H9 (cell line): ENCODE data around the gene WASHC2A. TPM values are rescaled to one million over a fixed set of nuclear protein-coding genes. Genes with fewer than 3 reads are reported as not detected.

Source experiments
- DNase-seq: peaks from one replicate; pipeline ENCODE4 v3.0.0-alpha.2; 2017
- H2AFZ ChIP-seq: one replicate; pipeline ENCODE4 v1.6.1; 2013; ENCODE audit warnings: mild to moderate bottlenecking, low read length, control low read depth, moderate library complexity
- H2AK5ac ChIP-seq: 2 replicates; pipeline ENCODE4 v1.6.1; 2013; ENCODE audit warnings: low read length, control low read depth, mixed read lengths; ENCODE audit not compliant: insufficient read length
- H2BK120ac ChIP-seq: one replicate; pipeline ENCODE4 v1.6.1; 2013; ENCODE audit warnings: low read depth, mild to moderate bottlenecking, low read length, control low read depth, inconsistent platforms; ENCODE audit not compliant: poor library complexity, severe bottlenecking
- H2BK12ac ChIP-seq: 2 replicates; pipeline ENCODE4 v1.6.1; 2013; ENCODE audit warnings: low read length, control low read depth, mixed read lengths, low read depth; ENCODE audit not compliant: insufficient read length
- H2BK15ac ChIP-seq: 2 replicates; pipeline ENCODE4 v1.6.1; 2013; ENCODE audit warnings: low read depth, low read length, control low read depth
- H2BK20ac ChIP-seq: one replicate; pipeline ENCODE4 v1.6.1; 2013; ENCODE audit warnings: low read depth, mild to moderate bottlenecking, low read length, control low read depth, inconsistent platforms; ENCODE audit not compliant: poor library complexity, severe bottlenecking
- H2BK5ac ChIP-seq: 2 replicates; pipeline ENCODE4 v1.6.1; 2013; ENCODE audit warnings: low read length, control low read depth, mixed read lengths; ENCODE audit not compliant: insufficient read length
- H3K14ac ChIP-seq: 2 replicates; pipeline ENCODE4 v1.6.1; 2013; ENCODE audit warnings: low read length, control low read depth; ENCODE audit not compliant: insufficient read depth
- H3K18ac ChIP-seq: 2 replicates; pipeline ENCODE4 v1.6.1; 2013; ENCODE audit warnings: low read depth, mild to moderate bottlenecking, mixed read lengths, low read length, control low read depth; ENCODE audit not compliant: insufficient read length
- H3K23ac ChIP-seq: 2 replicates; pipeline ENCODE4 v1.6.1; 2013; ENCODE audit warnings: low read length, control low read depth, mixed read lengths, low read depth; ENCODE audit not compliant: insufficient read length
- H3K23me2 ChIP-seq: 2 replicates; pipeline ENCODE4 v1.6.1; 2013; ENCODE audit warnings: low read depth, mild to moderate bottlenecking, mixed read lengths, low read length, control low read depth; ENCODE audit not compliant: insufficient read length, poor library complexity, severe bottlenecking
- H3K27ac ChIP-seq: 2 replicates; pipeline ENCODE4 v1.5.1; 2013; ENCODE audit warnings: low read length, control low read depth, mixed read lengths, low read depth; ENCODE audit not compliant: insufficient read length
- H3K27me3 ChIP-seq: 2 replicates; pipeline ENCODE4 v1.6.1; 2013; ENCODE audit warnings: low read length, control low read depth, inconsistent platforms; ENCODE audit not compliant: insufficient read depth
- H3K4ac ChIP-seq: 2 replicates; pipeline ENCODE4 v1.6.1; 2013; ENCODE audit warnings: low read depth, mild to moderate bottlenecking, control low read depth, inconsistent platforms, low read length, moderate library complexity
- H3K4me1 ChIP-seq: 2 replicates; pipeline ENCODE4 v1.6.1; 2013; ENCODE audit warnings: low read length, control low read depth, inconsistent platforms; ENCODE audit not compliant: insufficient read depth
- H3K4me2 ChIP-seq: 2 replicates; pipeline ENCODE4 v1.6.1; 2013; ENCODE audit warnings: low read length, control low read depth, mixed read lengths; ENCODE audit not compliant: insufficient read length, insufficient read depth
- H3K56ac ChIP-seq: 2 replicates; pipeline ENCODE4 v1.6.1; 2013; ENCODE audit warnings: low read depth, mild to moderate bottlenecking, mixed read lengths, low read length, control low read depth; ENCODE audit not compliant: insufficient read length
- H3K79me1 ChIP-seq: 2 replicates; pipeline ENCODE4 v1.6.1; 2013; ENCODE audit warnings: low read depth, mild to moderate bottlenecking, moderate library complexity, low read length, control low read depth, inconsistent platforms; ENCODE audit not compliant: insufficient read depth, poor library complexity, severe bottlenecking
- H3K79me2 ChIP-seq: 2 replicates; pipeline ENCODE4 v1.6.1; 2013; ENCODE audit warnings: low read length, control low read depth, inconsistent platforms; ENCODE audit not compliant: insufficient read depth
- H3K9ac ChIP-seq: 2 replicates; pipeline ENCODE4 v1.6.1; 2013; ENCODE audit warnings: low read length, control low read depth, mixed read lengths; ENCODE audit not compliant: insufficient read length; ENCODE audit errors: extremely low read depth
- H3K9me3 ChIP-seq: one replicate; pipeline ENCODE4 v1.6.1; 2013; ENCODE audit warnings: low read depth, low read length, inconsistent platforms; ENCODE audit not compliant: control insufficient read depth
- H3T11ph ChIP-seq: one replicate; pipeline ENCODE4 v1.6.1; 2013; ENCODE audit warnings: mild to moderate bottlenecking, low read length, control low read depth, inconsistent platforms
- H4K20me1 ChIP-seq: one replicate; pipeline ENCODE4 v1.6.1; 2013; ENCODE audit not compliant: control insufficient read depth, insufficient read length, insufficient read depth
- H4K5ac ChIP-seq: 2 replicates; pipeline ENCODE4 v1.6.1; 2013; ENCODE audit warnings: low read depth, mild to moderate bottlenecking, mixed read lengths, low read length, control low read depth; ENCODE audit not compliant: insufficient read length
- H4K8ac ChIP-seq: replicated peaks from 2 replicates; pipeline ENCODE4 v1.6.1; 2013; ENCODE audit warnings: low read length, control low read depth, mixed read lengths, low read depth; ENCODE audit not compliant: insufficient read length
- H4K91ac ChIP-seq: 2 replicates; pipeline ENCODE4 v1.6.1; 2013; ENCODE audit warnings: low read depth, mild to moderate bottlenecking, moderate library complexity, mixed read lengths, low read length, control low read depth; ENCODE audit not compliant: insufficient read length
- H3K27ac Mint-ChIP-seq, 3 experiments: 2 replicates in 2 of 3; 3 replicates in 1 of 3; pipeline ENCODE4 v1.8.0; 2020 to 2021; ENCODE audit warnings: mixed read lengths in 3 of 3, mild to moderate bottlenecking in 1 of 3, moderate library complexity in 1 of 3
- H3K27me3 Mint-ChIP-seq: 2 replicates; pipeline ENCODE4 v1.8.0; 2021; ENCODE audit warnings: low read depth, mild to moderate bottlenecking, moderate library complexity, mixed read lengths
- H3K36me3 Mint-ChIP-seq, 3 experiments: 2 replicates in 2 of 3; 3 replicates in 1 of 3; pipeline ENCODE4 v1.8.0; 2020 to 2021; ENCODE audit warnings: low read depth in 3 of 3, mixed read lengths in 3 of 3; ENCODE audit not compliant: insufficient read depth in 1 of 3
- H3K4me1 Mint-ChIP-seq, 2 experiments: 2 replicates each; pipeline ENCODE4 v1.8.0; 2020; ENCODE audit warnings: mixed read lengths in 2 of 2
- H3K4me3 Mint-ChIP-seq, 2 experiments: 2 replicates in 1 of 2; 3 replicates in 1 of 2; pipeline ENCODE4 v1.8.0; 2020 to 2021; ENCODE audit warnings: mild to moderate bottlenecking in 2 of 2, mixed read lengths in 2 of 2, moderate library complexity in 1 of 2
- H3K9me3 Mint-ChIP-seq, 2 experiments: 2 replicates in 1 of 2; 3 replicates in 1 of 2; pipeline ENCODE4 v1.8.0; 2020; ENCODE audit warnings: mild to moderate bottlenecking in 2 of 2, mixed read lengths in 2 of 2, moderate library complexity in 1 of 2
- WGBS: extraction: QIAGEN DNeasy Blood & Tissue Kit; methylation state at CpG from one replicate; pipeline ENCODE4 v1.1.7; 2013; ENCODE audit warnings: missing lambda C conversion rate, low lambda C conversion rate, mixed read lengths; ENCODE audit not compliant: insufficient read length; ENCODE audit errors: extremely low coverage; 5-methylcytosine and 5-hydroxymethylcytosine counted together
- total RNA-seq: library from RNA; stranded (reverse); gene quantifications from 2 replicates; pipeline ENCODE4 v1.2.1, GENCODE V29; 2021
- TF ChIP-seq, protein P1 (sequence below): fragments of 200-600 bp; sonication (generic); conservative IDR thresholded peaks from 3 replicates; pipeline ENCODE4 v1.8.0; 2021; ENCODE audit warnings: antibody characterized with exemption, mild to moderate bottlenecking

Gene WASHC2A
- total RNA-seq, 1 experiment from 2014 or later: 32.1 TPM

DNA sequence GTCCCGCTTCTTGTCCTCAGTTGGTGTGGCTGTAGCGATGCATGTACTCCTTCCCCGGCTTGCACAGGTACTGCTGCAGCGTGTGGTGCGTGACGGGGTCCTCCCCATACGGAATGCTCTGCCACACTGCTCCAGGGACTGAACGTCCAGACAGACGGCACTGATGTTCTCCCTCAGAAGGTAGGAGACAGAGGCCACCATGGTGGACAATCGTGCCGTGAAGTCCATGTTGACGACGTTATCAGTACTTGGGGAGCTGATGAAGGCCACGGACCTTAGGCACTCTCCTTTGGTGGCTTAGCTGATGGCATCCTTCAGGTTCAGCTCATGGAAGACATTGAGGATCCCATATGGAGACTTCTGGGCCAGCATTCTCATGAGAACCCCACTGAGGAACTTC, 42.1 kb upstream of the WASHC2A start:
- no peak overlapping the region for H3K9ac ChIP-seq
- no peaks in the 10 kb centered on the region for H3K9me3 ChIP-seq
- no peak overlapping the region for H2AK5ac ChIP-seq
- Mint-ChIP-seq H3K4me1 (no peaks in the 10 kb centered on the region), H3K27ac (no peak overlapping the region; a peak in 2 of 7 replicates), H3K4me3 (no peak overlapping the region), H3K27me3 (peaks cover 3% of the 10 kb centered on the region), H3K36me3 (no peaks in the 10 kb centered on the region), H3K9me3 (no peaks in the 10 kb centered on the region; a peak in 1 of 5 replicates)
- TF ChIP-seq, protein P1, sequence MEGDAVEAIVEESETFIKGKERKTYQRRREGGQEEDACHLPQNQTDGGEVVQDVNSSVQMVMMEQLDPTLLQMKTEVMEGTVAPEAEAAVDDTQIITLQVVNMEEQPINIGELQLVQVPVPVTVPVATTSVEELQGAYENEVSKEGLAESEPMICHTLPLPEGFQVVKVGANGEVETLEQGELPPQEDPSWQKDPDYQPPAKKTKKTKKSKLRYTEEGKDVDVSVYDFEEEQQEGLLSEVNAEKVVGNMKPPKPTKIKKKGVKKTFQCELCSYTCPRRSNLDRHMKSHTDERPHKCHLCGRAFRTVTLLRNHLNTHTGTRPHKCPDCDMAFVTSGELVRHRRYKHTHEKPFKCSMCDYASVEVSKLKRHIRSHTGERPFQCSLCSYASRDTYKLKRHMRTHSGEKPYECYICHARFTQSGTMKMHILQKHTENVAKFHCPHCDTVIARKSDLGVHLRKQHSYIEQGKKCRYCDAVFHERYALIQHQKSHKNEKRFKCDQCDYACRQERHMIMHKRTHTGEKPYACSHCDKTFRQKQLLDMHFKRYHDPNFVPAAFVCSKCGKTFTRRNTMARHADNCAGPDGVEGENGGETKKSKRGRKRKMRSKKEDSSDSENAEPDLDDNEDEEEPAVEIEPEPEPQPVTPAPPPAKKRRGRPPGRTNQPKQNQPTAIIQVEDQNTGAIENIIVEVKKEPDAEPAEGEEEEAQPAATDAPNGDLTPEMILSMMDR: no peak
- WGBS: no CpG with 5 or more reads among the region's 14 CpGs
- H3K18ac ChIP-seq: no peak overlapping the region
- DNase-seq: no peak
- no peak overlapping the region for H3K4ac ChIP-seq
- no peaks in the 10 kb centered on the region for H3K23me2 ChIP-seq
- H4K5ac ChIP-seq: no peak overlapping the region
- no peak overlapping the region for H3K56ac ChIP-seq
- no peaks in the 10 kb centered on the region for H3K79me1 ChIP-seq
- H4K8ac ChIP-seq: no peak overlapping the region
- no peak overlapping the region for H3T11ph ChIP-seq
- H4K91ac ChIP-seq: no peak overlapping the region
- H2BK20ac ChIP-seq: no peak overlapping the region
- H2BK15ac ChIP-seq: no peak overlapping the region
- no peak overlapping the region for H2BK5ac ChIP-seq
- no peak overlapping the region for H3K27ac ChIP-seq
- no peaks in the 10 kb centered on the region for H4K20me1 ChIP-seq
- no peak overlapping the region for H2BK12ac ChIP-seq
- H3K4me2 ChIP-seq: no peak overlapping the region
- no peaks in the 10 kb centered on the region for H3K27me3 ChIP-seq
- peak overlapping the region; percentile 60 for H3K23ac ChIP-seq
- no peak overlapping the region for H2AFZ ChIP-seq
- no peaks in the 10 kb centered on the region for H3K79me2 ChIP-seq
- no peak overlapping the region for H2BK120ac ChIP-seq
- H3K14ac ChIP-seq: no peak overlapping the region; the same call in 1 of the 2 replicates
- no peaks in the 10 kb centered on the region for H3K4me1 ChIP-seq
